NB4 (cell line): ENCODE measurements around the gene INO80B.

Experiments used
- MYC ChIP-seq: IDR thresholded peaks from 2 replicates; pipeline ENCODE4 v1.6.1; 2011; ENCODE audit warnings: low read depth, low read length
- POLR2A ChIP-seq: IDR thresholded peaks from 2 replicates; pipeline ENCODE4 v1.6.1; 2011; ENCODE audit warnings: mild to moderate bottlenecking; ENCODE audit not compliant: insufficient read length; ENCODE audit errors: extremely low read depth
- TF ChIP-seq, protein P1 (sequence below): IDR thresholded peaks from one replicate; pipeline ENCODE4 v1.5.1; 2012; ENCODE audit warnings: low read depth, low read length
- TF ChIP-seq, protein P2 (sequence below): IDR thresholded peaks from 2 replicates; pipeline ENCODE4 v1.6.1; 2011; ENCODE audit warnings: low read depth, low read length

DNA sequence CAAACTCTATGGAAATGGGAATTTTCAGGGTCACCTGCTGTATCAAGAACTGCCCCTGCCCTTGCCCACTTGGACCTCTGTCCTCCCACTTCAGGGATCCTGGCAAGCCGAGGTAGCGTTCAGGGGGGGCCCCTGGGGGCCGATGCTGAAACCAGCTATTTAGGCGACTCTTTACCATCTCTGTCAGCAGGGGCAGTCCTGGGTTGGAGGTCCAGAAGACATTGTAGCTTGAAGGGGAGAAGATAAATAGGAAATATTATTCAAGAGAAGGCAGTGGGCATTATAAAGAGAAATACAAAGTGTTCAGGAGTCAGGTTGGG, 7.9 kb downstream of the INO80B start:
- TF ChIP-seq, protein P1, sequence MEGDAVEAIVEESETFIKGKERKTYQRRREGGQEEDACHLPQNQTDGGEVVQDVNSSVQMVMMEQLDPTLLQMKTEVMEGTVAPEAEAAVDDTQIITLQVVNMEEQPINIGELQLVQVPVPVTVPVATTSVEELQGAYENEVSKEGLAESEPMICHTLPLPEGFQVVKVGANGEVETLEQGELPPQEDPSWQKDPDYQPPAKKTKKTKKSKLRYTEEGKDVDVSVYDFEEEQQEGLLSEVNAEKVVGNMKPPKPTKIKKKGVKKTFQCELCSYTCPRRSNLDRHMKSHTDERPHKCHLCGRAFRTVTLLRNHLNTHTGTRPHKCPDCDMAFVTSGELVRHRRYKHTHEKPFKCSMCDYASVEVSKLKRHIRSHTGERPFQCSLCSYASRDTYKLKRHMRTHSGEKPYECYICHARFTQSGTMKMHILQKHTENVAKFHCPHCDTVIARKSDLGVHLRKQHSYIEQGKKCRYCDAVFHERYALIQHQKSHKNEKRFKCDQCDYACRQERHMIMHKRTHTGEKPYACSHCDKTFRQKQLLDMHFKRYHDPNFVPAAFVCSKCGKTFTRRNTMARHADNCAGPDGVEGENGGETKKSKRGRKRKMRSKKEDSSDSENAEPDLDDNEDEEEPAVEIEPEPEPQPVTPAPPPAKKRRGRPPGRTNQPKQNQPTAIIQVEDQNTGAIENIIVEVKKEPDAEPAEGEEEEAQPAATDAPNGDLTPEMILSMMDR, result no peak
- TF ChIP-seq POLR2A (no peak), MYC (no peak)
- TF ChIP-seq, protein P2, sequence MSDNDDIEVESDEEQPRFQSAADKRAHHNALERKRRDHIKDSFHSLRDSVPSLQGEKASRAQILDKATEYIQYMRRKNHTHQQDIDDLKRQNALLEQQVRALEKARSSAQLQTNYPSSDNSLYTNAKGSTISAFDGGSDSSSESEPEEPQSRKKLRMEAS, result no peak
